Measurements from ENCODE around the gene RASA3. TPM values are rescaled to one million over a fixed set of nuclear protein-coding genes. Genes with fewer than 3 reads are reported as not detected.

The RASA3 gene
- total and polyA plus RNA-seq, 10 of the 15 experiments (the other 5 are each of a cell fraction or from before 2014, with no cell fraction given), result 0.79 to 33.9 (median 17.6) TPM

DNA sequence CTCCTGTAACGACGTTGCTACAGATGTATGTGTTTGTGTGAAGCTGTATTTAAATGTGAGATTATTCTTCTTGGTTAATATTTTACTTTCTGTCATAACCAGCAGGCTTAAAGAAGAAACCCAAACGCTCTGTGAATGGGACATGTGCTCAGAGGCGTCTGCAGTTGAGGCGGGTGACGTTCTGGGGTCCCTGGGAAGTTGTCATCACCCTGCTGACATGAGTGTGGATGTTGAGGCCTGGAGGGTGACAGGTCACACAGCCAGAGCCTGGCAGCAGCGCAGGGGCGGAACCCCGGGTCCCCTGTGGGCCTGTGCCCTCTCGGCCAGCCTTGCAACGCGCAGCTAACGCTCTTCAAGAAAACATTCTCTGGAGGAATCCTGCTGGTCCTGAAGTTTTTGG, 16.6 kb downstream of the RASA3 start:
- Histone ChIP-seq H3K27ac (ENCODE audit: control insufficient read depth, insufficient read depth) (no peak overlapping the region), H3K79me2 (ENCODE audit: control insufficient read depth, insufficient read depth, low read length) (peaks cover 5% of the 10 kb centered on the region), H3K9ac (ENCODE audit: control insufficient read depth, insufficient read depth, low read length) (no peak overlapping the region), H3K9me3 (replicated peaks; ENCODE audit: control insufficient read depth, insufficient read depth, low read length) (no peaks in the 10 kb centered on the region), H2AFZ (ENCODE audit: control insufficient read depth, low read depth, low read length) (no peak overlapping the region), H3K27me3 (replicated peaks in 1 of 2; ENCODE audit: control insufficient read depth in 2 of 2, insufficient read depth in 2 of 2, low read length in 1 of 2) (no peaks in the 10 kb centered on the region), H3K36me3 (ENCODE audit: control insufficient read depth in 2 of 2, insufficient read depth in 2 of 2, low read length in 1 of 2) (peaks cover 0 to 10% of the 10 kb centered on the region in 2 experiments; a peak in 2 of 4 replicates), H3K4me3 (no peak overlapping the region), H4K20me1 (ENCODE audit: control insufficient read depth, insufficient read depth) (no peaks in the 10 kb centered on the region), H3K4me2 (ENCODE audit: control insufficient read depth, insufficient read depth) (no peak overlapping the region), H3K4me1 (ENCODE audit: control insufficient read depth, insufficient read depth, low read length) (peaks cover 4% of the 10 kb centered on the region)
- ChIA-PET CTCF (no interaction called here), RAD21 (ENCODE audit: unreplicated experiment) (no interaction called here), POLR2A (no interaction called here), SMC1A (ENCODE audit: uncharacterized antibody, unreplicated experiment) (interaction anchor here (1.1 kb wide), 1 partner anchor 15 kb away, joined by 3 read pairs; no protein-coding TSS in a partner anchor)
- DNase-seq (ENCODE audit: low read depth, low spot score), result no peak
- no peak for TF ChIP-seq MYC (IDR thresholded peaks at IDR 0.05; ENCODE audit: insufficient read depth, insufficient read length, insufficient replicate concordance, low read length, severe bottlenecking)
- no peak for TF ChIP-seq SUZ12 (IDR thresholded peaks at IDR 0.05; ENCODE audit: unreplicated experiment)
- TF ChIP-seq MYB (IDR thresholded peaks at IDR 0.05; ENCODE audit: borderline replicate concordance, low read depth, low read length), result no peak
- TF ChIP-seq RELA (IDR thresholded peaks at IDR 0.05; ENCODE audit: borderline replicate concordance, partially characterized antibody), result no peak
- TF ChIP-seq ATF7 (IDR thresholded peaks at IDR 0.05; ENCODE audit: low read depth), result no peak
- TF ChIP-seq YY1 (IDR thresholded peaks at IDR 0.05; ENCODE audit: low read depth, low read length), result no peak
- TF ChIP-seq, protein P1, sequence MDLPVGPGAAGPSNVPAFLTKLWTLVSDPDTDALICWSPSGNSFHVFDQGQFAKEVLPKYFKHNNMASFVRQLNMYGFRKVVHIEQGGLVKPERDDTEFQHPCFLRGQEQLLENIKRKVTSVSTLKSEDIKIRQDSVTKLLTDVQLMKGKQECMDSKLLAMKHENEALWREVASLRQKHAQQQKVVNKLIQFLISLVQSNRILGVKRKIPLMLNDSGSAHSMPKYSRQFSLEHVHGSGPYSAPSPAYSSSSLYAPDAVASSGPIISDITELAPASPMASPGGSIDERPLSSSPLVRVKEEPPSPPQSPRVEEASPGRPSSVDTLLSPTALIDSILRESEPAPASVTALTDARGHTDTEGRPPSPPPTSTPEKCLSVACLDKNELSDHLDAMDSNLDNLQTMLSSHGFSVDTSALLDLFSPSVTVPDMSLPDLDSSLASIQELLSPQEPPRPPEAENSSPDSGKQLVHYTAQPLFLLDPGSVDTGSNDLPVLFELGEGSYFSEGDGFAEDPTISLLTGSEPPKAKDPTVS (IDR thresholded peaks at IDR 0.05; ENCODE audit: low read depth, low read length), result no peak
- no peak for TF ChIP-seq CREB1 (IDR thresholded peaks at IDR 0.05; ENCODE audit: low read depth)
- TF ChIP-seq ASH2L (IDR thresholded peaks at IDR 0.05; ENCODE audit: borderline replicate concordance, low read depth), result no peak
- no peak for TF ChIP-seq ZSCAN29 (IDR thresholded peaks at IDR 0.05)
- TF ChIP-seq, protein P2, sequence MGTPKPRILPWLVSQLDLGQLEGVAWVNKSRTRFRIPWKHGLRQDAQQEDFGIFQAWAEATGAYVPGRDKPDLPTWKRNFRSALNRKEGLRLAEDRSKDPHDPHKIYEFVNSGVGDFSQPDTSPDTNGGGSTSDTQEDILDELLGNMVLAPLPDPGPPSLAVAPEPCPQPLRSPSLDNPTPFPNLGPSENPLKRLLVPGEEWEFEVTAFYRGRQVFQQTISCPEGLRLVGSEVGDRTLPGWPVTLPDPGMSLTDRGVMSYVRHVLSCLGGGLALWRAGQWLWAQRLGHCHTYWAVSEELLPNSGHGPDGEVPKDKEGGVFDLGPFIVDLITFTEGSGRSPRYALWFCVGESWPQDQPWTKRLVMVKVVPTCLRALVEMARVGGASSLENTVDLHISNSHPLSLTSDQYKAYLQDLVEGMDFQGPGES (IDR thresholded peaks at IDR 0.05), result no peak
- no peak for TF ChIP-seq SREBF1 (IDR thresholded peaks at IDR 0.05; ENCODE audit: low read length)
- 89% methylated on average over 13 of the region's 13 CpGs for WGBS (ENCODE audit: insufficient coverage, insufficient replicate concordance, low lambda C conversion rate, missing lambda C conversion rate)
- in situ Hi-C loops (cut with MboI), result no loop called here
- no peak for ATAC-seq
- BruUV-seq (replicated peaks), result no TSS peak
- intact Hi-C loops (cut with micrococcal nuclease; ENCODE audit: unreplicated experiment), result no loop called here
- no peak for FAIRE-seq

All from GM12878 (cell line).